Upper lobe of left lung (tissue), 4 donors: ENCODE measurements around the gene COBLL1.

ENCODE experiments used
- POLR2A ChIP-seq, 4 donors: fragments of 450-650 bp; IDR thresholded peaks; one replicate each; pipeline ENCODE4 v1.5.1; 2016 to 2017; ENCODE audit warnings: antibody characterized with exemption in 4 of 4, mild to moderate bottlenecking in 2 of 4
- POLR2AphosphoS5 ChIP-seq, 2 donors: sonication (generic); formaldehyde crosslinking; IDR thresholded peaks; one replicate each; pipeline ENCODE4 v1.5.1; 2017; ENCODE audit warnings: antibody characterized with exemption in 2 of 2
- TF ChIP-seq, protein P1 (sequence below), 6 experiments: fragments of 450-650 bp in 4 of 6; fragments of 200-600 bp in 2 of 6; sonication (generic) in 2 of 6; IDR thresholded peaks; one replicate each; pipeline ENCODE4 v1.5.1; 2016 to 2019; ENCODE audit warnings: antibody characterized with exemption in 6 of 6

DNA sequence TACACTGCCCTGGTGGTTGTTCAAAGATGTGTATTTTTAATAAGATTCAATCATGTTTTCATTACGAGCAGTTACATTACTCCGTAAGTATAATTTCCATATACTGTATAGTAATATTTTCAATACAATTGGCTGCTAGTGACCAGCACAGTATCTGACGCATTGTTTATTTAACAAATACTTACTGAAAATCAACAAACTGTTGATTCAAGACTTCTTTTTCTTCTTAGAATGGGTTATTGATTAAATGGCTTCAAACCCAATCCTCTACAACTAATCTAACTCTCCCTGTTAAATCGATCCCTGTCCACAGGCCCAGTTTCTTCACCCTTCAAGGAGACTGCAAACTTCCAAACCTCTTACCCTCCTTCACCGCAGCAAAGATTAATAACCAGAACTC, 18.5 kb downstream of the COBLL1 start:
- TF ChIP-seq POLR2AphosphoS5 (IDR thresholded peaks at IDR 0.05) (no peak), POLR2A (IDR thresholded peaks at IDR 0.05) (no peak)
- TF ChIP-seq, protein P1, sequence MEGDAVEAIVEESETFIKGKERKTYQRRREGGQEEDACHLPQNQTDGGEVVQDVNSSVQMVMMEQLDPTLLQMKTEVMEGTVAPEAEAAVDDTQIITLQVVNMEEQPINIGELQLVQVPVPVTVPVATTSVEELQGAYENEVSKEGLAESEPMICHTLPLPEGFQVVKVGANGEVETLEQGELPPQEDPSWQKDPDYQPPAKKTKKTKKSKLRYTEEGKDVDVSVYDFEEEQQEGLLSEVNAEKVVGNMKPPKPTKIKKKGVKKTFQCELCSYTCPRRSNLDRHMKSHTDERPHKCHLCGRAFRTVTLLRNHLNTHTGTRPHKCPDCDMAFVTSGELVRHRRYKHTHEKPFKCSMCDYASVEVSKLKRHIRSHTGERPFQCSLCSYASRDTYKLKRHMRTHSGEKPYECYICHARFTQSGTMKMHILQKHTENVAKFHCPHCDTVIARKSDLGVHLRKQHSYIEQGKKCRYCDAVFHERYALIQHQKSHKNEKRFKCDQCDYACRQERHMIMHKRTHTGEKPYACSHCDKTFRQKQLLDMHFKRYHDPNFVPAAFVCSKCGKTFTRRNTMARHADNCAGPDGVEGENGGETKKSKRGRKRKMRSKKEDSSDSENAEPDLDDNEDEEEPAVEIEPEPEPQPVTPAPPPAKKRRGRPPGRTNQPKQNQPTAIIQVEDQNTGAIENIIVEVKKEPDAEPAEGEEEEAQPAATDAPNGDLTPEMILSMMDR (IDR thresholded peaks at IDR 0.05): no peak
